A549 treated with DMSO at 1 μM for 4 hours (cell line): ENCODE data around the gene CDC42BPG. TPM values are rescaled to one million over a fixed set of nuclear protein-coding genes. Genes with fewer than 3 reads are reported as not detected.

Experiments used
- total RNA-seq: library from RNA; stranded (reverse); fragments of 200-300 nt; extraction: Qiagen RNA extraction; gene quantifications from 5 replicates; pipeline ENCODE4 v1.2.3, GENCODE V29; 2022; ENCODE audit warnings: low read depth

The CDC42BPG gene
- total RNA-seq, result 1.2 to 1.5 TPM (median 1.5 TPM) in 5 replicates

DNA sequence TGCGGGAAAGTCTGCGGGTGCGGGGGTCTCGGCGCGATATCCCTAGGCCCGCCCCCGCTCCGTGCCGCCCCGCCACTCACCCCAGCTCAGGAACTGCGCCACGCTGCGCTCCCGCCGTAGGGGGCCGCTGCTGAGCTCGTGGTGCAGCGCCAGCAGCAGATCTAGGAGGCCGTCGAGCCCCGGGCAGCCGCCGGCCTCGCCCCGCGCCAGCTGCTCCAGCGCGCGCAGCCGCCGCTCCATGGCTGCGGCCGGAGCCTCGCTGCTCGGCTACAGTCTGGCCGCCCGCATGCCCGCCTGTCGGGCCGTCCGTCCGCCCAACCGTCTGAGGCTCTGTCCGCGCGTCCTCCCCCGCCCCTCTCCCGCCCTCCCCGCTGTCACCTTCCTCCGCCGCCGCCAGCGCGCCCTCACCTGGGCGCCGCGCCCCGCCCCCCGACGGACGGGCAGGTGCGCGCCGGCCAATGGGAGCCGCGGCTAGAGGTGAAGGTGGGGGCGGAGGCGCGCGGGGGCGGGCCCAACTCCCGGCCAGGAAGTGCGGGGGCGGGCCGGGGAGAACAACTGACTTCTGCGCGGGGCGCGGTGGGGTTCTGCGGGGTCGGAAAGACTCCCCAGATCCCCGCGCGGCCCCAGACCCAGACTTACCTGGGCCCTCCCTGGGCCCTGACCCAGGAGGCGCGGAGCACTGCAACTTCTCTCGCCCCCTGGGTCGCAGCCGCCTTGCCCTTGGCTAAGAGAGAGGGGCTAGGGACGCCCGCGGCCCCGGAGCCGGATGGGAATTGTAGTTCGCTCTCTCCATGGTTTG lies at the start of gene CDC42BPG:
Gene CDC42BPG (minus strand): TSS at position 324 of the 799 bp plus-strand sequence. CDS start 84 bp downstream, at position 240.

DNA sequence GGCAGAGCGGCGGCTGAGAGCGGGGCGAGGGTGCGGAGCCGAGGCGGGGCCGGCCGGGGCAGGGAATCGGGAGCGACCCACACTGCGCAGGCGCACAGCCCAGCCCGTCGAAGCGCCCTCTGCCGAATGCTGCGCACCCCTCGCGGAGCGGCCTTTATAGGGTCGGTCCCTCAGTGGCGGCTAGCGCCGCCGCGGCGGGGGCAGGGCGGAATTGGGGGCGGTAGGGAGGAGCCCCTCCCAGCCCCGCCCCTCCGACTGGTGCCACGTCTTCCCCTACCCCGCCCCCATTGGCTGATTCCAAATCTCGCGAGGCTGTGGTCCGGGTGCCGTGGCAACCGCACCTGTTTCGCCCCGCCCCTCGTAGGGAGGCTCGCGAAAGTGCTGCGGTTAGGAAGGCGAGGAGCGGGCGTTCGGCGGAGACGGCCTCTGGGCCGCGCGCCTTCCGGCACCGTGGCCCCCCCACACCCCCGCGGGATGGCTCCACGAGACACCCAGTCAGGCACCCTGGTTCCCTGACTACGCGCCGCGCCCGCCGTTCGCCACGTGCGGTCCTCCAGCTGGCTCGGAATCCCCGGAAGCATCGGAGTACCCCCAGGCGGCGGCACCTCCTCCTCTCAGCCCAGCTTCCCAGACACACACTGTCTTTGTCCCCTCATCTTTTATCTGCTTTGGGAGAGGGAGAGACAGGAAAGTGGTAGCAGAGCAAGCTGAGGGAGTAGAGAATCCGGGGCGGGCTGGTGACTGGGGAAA lies 34.2 kb upstream of the CDC42BPG start, which contains the start of gene EHD1:
Gene EHD1 (minus strand): TSS at position 128 of the 750 bp plus-strand sequence. CDS start 157 bp downstream, outside the sequence.

DNA sequence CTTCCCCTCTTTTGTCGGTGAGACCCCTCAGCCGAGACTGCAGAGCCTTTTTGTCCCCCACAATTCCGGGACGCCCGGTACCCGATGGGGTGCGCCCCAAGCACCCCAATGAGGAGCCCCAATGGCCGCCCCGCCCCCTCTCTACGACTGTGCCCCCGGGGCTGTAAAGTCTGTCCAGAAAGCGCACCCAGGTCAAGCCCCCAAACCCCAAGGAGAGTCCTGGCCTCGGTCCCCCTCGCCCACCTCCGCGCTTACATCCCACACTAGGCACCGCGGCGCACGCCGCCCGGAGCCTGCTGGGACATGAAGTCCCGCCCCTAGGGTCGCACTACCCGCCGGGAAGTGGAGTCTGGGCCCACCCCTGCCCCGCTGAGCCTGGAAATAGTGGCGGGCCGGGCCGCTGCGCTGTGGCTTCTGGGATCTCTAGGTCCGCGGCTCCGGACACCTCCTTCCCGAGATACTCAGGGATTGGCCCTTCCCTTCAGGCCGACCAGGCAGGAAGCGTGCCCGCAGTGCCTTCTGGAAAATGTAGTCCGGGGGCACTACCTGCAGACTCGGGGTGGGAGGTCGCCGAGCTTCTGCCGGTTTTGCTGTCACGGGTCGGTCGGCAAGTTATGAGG lies 34.1 kb downstream of the CDC42BPG start, which contains the start of gene MEN1:
Gene MEN1 (minus strand): TSS at position 281 of the 620 bp plus-strand sequence. CDS start 442 bp downstream, outside the sequence.

GRCh38 chr11:64803158-64803845 lies 41.2 kb downstream of the CDC42BPG start, which contains the start of gene MAP4K2:
MAP4K2 (minus strand) TSS chr11:64803214; CDS start chr11:64803149, 65 bp downstream.

DNA sequence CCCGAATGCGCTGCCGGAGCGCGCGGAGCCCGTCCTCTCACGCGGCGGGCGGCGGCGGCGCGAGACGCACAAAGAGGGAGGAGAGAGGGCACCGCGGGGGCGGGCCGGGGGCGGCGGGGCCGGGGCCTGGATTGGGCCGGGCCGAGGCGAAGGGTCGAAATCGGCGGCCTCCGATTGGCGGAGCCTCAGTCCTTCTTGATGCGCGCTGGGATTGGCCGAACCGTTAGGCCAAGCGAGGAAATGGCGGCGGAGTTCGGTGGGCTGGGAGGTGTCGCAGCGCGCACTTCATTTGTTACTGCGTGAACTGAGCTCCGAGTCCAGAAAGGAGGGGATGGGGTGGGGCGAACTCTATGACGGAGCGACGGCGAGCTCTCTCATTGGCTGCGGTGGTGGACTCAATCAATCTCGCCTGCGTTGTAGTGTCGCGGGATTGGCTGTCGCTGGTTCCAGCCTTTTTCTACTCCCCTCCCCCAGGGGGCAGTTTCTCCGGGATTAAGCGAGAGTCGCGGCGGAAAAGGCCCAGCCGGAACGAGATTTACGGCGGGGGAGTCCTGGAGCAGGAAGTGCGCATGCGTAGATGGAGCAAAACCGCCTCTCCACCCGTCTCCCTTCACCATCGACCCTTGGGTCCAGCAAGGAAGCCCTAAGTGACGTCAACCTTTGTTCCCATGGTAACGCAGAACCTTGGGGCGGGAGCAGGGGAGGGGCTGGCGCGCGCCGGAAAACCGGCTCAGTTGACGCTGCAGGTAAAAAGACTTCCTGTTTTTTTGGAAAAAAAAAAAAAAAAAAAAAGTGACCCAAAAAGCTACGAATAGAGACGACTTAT lies 65.8 kb downstream of the CDC42BPG start, which contains the start of gene SF1:
Gene SF1 (minus strand): TSS at position 70 of the 826 bp plus-strand sequence. CDS start 150 bp downstream, outside the sequence.

Other genes starting within 250 kb of the CDC42BPG start
- 0.13 to 1.1 TPM (median 0.34 TPM) in 5 replicates for gene NRXN2, start 121.5 kb downstream of the CDC42BPG start, total RNA-seq
- gene RASGRP2, start 100.5 kb downstream of the CDC42BPG start, total RNA-seq, result 0.70 to 1.5 TPM (median 1.1 TPM) in 5 replicates
- 0.12 to 0.40 TPM (median 0.30 TPM) in 5 replicates for gene PYGM, start 84.7 kb downstream of the CDC42BPG start, total RNA-seq
- 172 to 224 TPM (median 188 TPM) in 5 replicates for gene SF1, start 66.1 kb downstream of the CDC42BPG start, total RNA-seq
- gene MAP4K2, start 41.4 kb downstream of the CDC42BPG start, total RNA-seq, result 6.4 to 10.8 TPM (median 10.2 TPM) in 5 replicates
- gene MEN1, start 34.1 kb downstream of the CDC42BPG start, total RNA-seq, result 25.9 to 45.2 TPM (median 41.1 TPM) in 5 replicates
- gene EHD1, start 34.0 kb upstream of the CDC42BPG start, total RNA-seq, result 129 to 169 TPM (median 139 TPM) in 5 replicates
- gene ATG2A, start 72.6 kb upstream of the CDC42BPG start, total RNA-seq, result 16.9 to 25.7 TPM (median 23.3 TPM) in 5 replicates
- gene PPP2R5B, start 80.0 kb upstream of the CDC42BPG start, total RNA-seq, result 3.7 to 7.1 TPM (median 5.4 TPM) in 5 replicates
- gene GPHA2, start 91.2 kb upstream of the CDC42BPG start, total RNA-seq, result not detected in 5 replicates
- gene MAJIN, start 127.5 kb upstream of the CDC42BPG start, total RNA-seq, result not detected in 5 replicates
- 0.87 to 1.4 TPM (median 1.1 TPM) in 5 replicates for gene BATF2, start 152.3 kb upstream of the CDC42BPG start, total RNA-seq
- 165 to 187 TPM (median 173 TPM) in 5 replicates for gene ARL2, start 169.5 kb upstream of the CDC42BPG start, total RNA-seq
- 22.2 to 25.0 TPM (median 23.3 TPM) in 5 replicates for gene SNX15, start 182.8 kb upstream of the CDC42BPG start, total RNA-seq
- 41.8 to 56.5 TPM (median 48.8 TPM) in 5 replicates for gene SAC3D1, start 196.6 kb upstream of the CDC42BPG start, total RNA-seq
- gene NAALADL1, start 213.9 kb upstream of the CDC42BPG start, total RNA-seq, result not detected in 5 replicates
- 60.5 to 75.2 TPM (median 71.6 TPM) in 5 replicates for gene CDCA5, start 239.4 kb upstream of the CDC42BPG start, total RNA-seq
- 28.5 to 35.4 TPM (median 33.5 TPM) in 5 replicates for gene ZFPL1, start 239.6 kb upstream of the CDC42BPG start, total RNA-seq